Karpas-422 (cell line): ENCODE measurements around the gene TIMM23. TPM values are rescaled to one million over a fixed set of nuclear protein-coding genes. Genes with fewer than 3 reads are reported as not detected.

ENCODE experiments used
- DNase-seq: peaks from one replicate; pipeline ENCODE4 v3.0.0-alpha.2; 2015
- H2AFZ ChIP-seq: fragments of 200-600 bp; sonication (generic); 2 replicates; pipeline ENCODE4 v1.6.1; 2014; ENCODE audit warnings: antibody characterized with exemption, low read length, mixed read lengths
- H3K27ac ChIP-seq: fragments of 200-600 bp; sonication (generic); 2 replicates; pipeline ENCODE4 v1.5.1; 2014; ENCODE audit warnings: mild to moderate bottlenecking, low read length, moderate library complexity
- H3K27me3 ChIP-seq: fragments of 200-600 bp; sonication (generic); 2 replicates; pipeline ENCODE4 v1.6.1; 2014; ENCODE audit warnings: low read length, mixed read lengths
- H3K36me3 ChIP-seq: fragments of 200-600 bp; sonication (generic); 2 replicates; pipeline ENCODE4 v1.6.1; 2014; ENCODE audit warnings: low read length, mixed read lengths; ENCODE audit not compliant: insufficient read depth
- H3K4me1 ChIP-seq: fragments of 200-600 bp; sonication (generic); 2 replicates; pipeline ENCODE4 v1.6.1; 2014; ENCODE audit warnings: mild to moderate bottlenecking, low read length, mixed read lengths
- H3K4me2 ChIP-seq: fragments of 200-600 bp; sonication (generic); 2 replicates; pipeline ENCODE4 v1.6.1; 2014; ENCODE audit warnings: low read length, low read depth, mild to moderate bottlenecking; ENCODE audit not compliant: poor library complexity, severe bottlenecking
- H3K4me3 ChIP-seq: fragments of 200-600 bp; sonication (generic); 2 replicates; pipeline ENCODE4 v1.5.1; 2014; ENCODE audit warnings: mild to moderate bottlenecking, antibody characterized with exemption, low read length, mixed read lengths
- H3K79me2 ChIP-seq: fragments of 200-600 bp; sonication (generic); 2 replicates; pipeline ENCODE4 v1.6.1; 2014; ENCODE audit warnings: mild to moderate bottlenecking, low read length, mixed read lengths
- H3K9ac ChIP-seq: fragments of 200-600 bp; sonication (generic); 2 replicates; pipeline ENCODE4 v1.6.0; 2014; ENCODE audit warnings: low read length
- H3K9me2 ChIP-seq: fragments of 200-600 bp; sonication (generic), shearing (Covaris generic); replicated peaks from 2 replicates; pipeline ENCODE4 v1.6.0; 2014; ENCODE audit warnings: mild to moderate bottlenecking, low read length, moderate library complexity; ENCODE audit not compliant: insufficient read depth
- H3K9me3 ChIP-seq: fragments of 300-700, 200-600 bp; sonication (generic); 2 replicates; pipeline ENCODE4 v1.6.1; 2014; ENCODE audit warnings: low read length, mixed read lengths
- H4K20me1 ChIP-seq: fragments of 200-600 bp; sonication (generic); 2 replicates; pipeline ENCODE4 v1.6.1; 2014; ENCODE audit warnings: mild to moderate bottlenecking, antibody characterized with exemption, low read length, low read depth; ENCODE audit not compliant: insufficient read depth
- total RNA-seq: library from RNA; depleted of rRNA; stranded (reverse); fragments of >200 nt; shearing (Covaris generic); gene quantifications from 2 replicates; pipeline ENCODE4 v1.2.3, GENCODE V29; 2014; ENCODE audit warnings: low replicate concordance

The TIMM23 gene
- total RNA-seq, 1 experiment from 2014 or later, result 44.1 TPM

DNA sequence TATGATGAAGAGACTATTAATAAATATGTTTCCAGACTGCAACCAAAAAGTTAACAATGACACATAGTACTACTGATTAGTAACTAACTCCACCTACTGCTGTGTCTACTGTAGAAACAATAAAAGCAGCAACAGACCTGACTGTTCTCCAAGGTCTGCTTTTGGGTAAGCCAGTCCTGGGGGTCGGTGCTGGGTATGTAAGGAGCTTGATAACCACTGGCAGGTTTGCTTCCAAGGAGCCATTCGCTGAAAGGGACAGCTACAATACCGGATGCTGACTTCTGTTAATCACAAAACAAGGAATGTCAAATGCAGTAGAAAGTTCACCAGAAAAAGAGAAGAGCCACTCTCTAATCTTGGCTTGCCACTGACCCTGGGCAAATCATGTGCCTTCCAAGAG, 40.5 kb downstream of the TIMM23 start:
- no peaks in the 10 kb centered on the region for H3K27me3 ChIP-seq
- H3K4me2 ChIP-seq, result no peak overlapping the region
- H3K27ac ChIP-seq, result no peak overlapping the region
- peaks cover 70% of the 10 kb centered on the region for H3K36me3 ChIP-seq
- peaks cover 47% of the 10 kb centered on the region for H3K79me2 ChIP-seq
- no peak for DNase-seq
- no peaks in the 10 kb centered on the region for H3K9me2 ChIP-seq
- no peak overlapping the region for H3K4me3 ChIP-seq
- no peaks in the 10 kb centered on the region for H4K20me1 ChIP-seq
- peaks cover 3% of the 10 kb centered on the region; the same call in 1 of the 2 replicates for H3K4me1 ChIP-seq
- H3K9me3 ChIP-seq, result no peaks in the 10 kb centered on the region
- no peak overlapping the region for H3K9ac ChIP-seq
- H2AFZ ChIP-seq, result no peak overlapping the region

DNA sequence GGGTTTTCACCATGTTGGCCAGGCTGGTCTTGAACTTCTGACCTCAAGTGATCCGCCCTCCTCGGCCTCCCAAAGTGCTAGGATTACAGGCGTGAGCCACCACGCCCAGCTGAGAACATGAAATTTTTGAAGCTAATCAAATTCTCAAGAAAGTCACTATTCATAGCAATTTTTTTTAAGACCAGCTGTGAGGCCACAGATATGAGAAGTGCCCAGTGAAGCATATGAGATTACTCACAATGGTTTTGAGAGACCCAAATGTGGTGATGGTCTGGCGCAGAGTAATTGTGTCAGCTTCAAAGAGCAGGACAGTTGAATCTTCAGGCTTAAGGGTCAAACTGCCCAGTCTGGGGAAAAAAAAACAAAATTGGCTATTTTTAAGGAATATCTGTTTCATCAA, 41.9 kb downstream of the TIMM23 start:
- Histone ChIP-seq H2AFZ (no peak overlapping the region), H3K79me2 (peaks cover 55% of the 10 kb centered on the region), H3K9me2 (no peaks in the 10 kb centered on the region), H3K36me3 (peaks cover 57% of the 10 kb centered on the region; the same call in 1 of the 2 replicates), H3K27me3 (no peaks in the 10 kb centered on the region), H3K27ac (no peak overlapping the region), H3K4me2 (no peak overlapping the region), H3K9me3 (no peaks in the 10 kb centered on the region), H3K4me1 (peaks cover 11% of the 10 kb centered on the region), H3K4me3 (no peak overlapping the region), H3K9ac (no peak overlapping the region), H4K20me1 (peaks cover 2% of the 10 kb centered on the region)
- DNase-seq, result no peak

DNA sequence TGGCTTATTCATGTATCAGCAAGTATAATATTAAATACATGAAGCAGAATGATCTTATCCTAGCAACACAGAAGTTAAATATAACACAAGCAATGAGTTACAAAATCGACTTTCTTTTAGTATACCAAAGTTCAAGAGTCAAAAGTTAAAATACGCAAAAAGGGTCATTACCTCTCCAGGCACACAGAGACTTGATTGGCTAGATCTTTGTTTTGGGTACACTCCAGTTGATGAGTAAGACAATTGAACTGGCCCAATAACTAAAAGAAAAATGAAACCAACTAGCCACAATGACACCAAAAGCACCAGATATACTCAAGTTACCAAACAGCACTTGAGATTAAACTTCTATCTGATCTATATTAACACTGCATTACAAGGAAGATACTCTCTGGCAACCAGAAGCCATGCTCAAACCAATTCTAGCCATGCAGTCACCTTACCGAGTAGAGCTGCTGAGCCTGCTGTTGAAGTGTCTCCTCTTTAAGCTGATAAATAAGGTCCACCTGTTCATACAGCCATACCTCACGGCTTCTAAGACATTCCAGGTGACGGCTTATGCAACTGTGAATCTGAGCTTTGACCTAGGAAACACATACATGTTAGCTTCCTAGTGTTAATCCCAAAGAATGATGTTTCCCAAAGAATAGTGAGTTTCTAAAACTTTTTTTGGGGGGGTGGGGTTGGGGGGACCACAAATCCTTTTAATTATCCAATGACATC, 42.6 kb downstream of the TIMM23 start:
- peaks cover 51% of the 10 kb centered on the region; the same call in 1 of the 2 replicates for H3K36me3 ChIP-seq

DNA sequence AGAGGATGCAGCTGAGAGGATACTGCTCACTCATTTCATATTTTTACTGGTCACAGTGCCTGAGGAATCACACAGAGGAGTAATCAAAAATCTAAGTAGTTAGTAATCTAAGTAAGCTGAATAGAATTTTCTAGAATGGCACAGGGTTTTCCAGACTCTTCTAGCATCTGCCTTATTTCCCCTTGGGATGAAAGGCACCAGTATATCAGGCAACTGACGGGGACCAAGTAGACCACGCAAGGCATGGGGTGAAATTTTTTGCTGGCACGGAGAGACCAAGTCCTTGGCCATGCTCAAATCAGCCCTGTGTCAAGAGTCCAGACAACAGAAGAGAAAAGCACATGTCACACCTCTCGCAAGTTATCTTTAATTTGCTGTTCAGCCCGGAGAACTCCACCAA, 43.9 kb downstream of the TIMM23 start:
- Histone ChIP-seq H4K20me1 (peaks cover 8% of the 10 kb centered on the region), H3K9me3 (no peaks in the 10 kb centered on the region), H3K79me2 (peaks cover 75% of the 10 kb centered on the region), H3K4me2 (no peak overlapping the region), H3K36me3 (peaks cover 45% of the 10 kb centered on the region; the same call in 1 of the 2 replicates), H3K4me1 (peaks cover 28% of the 10 kb centered on the region), H3K27me3 (no peaks in the 10 kb centered on the region), H2AFZ (no peak overlapping the region), H3K27ac (no peak overlapping the region), H3K4me3 (no peak overlapping the region), H3K9me2 (no peaks in the 10 kb centered on the region), H3K9ac (no peak overlapping the region)
- DNase-seq, result no peak

More for the DNA sequence above, 42.6 kb downstream of the TIMM23 start:
- no peak overlapping the region for H3K4me2 ChIP-seq
- DNase-seq, result no peak
- peaks cover 8% of the 10 kb centered on the region for H4K20me1 ChIP-seq
- no peak overlapping the region for H3K9ac ChIP-seq
- H3K27ac ChIP-seq, result no peak overlapping the region
- no peak overlapping the region for H3K4me3 ChIP-seq
- peaks cover 61% of the 10 kb centered on the region for H3K79me2 ChIP-seq
- H2AFZ ChIP-seq, result no peak overlapping the region
- no peaks in the 10 kb centered on the region for H3K9me3 ChIP-seq
- H3K9me2 ChIP-seq, result no peaks in the 10 kb centered on the region
- no peaks in the 10 kb centered on the region for H3K27me3 ChIP-seq
- H3K4me1 ChIP-seq, result peaks cover 14% of the 10 kb centered on the region

DNA sequence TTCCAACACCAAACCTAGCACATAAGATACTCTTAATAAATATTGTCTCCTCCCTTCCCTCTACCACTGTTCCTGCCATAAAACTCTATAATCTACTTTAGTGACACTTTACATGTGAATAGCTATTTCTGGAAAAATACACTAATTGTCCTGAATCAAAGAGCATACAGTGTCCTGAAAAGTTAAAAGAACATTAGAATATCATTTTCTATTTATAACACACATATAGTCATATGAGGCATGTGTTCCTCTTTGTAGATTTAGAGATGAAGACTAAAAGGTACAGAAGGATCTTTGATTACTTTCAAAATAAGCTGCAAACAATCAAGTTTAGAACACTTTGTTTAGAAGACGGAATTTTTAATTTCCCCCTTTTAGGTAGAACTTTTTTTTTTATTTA, 44.5 kb downstream of the TIMM23 start:
- Histone ChIP-seq H3K4me1 (peaks cover 34% of the 10 kb centered on the region), H3K36me3 (peaks cover 45% of the 10 kb centered on the region; the same call in 1 of the 2 replicates), H3K9me2 (no peaks in the 10 kb centered on the region), H4K20me1 (peaks cover 8% of the 10 kb centered on the region), H3K9ac (no peak overlapping the region), H3K79me2 (peaks cover 79% of the 10 kb centered on the region), H2AFZ (no peak overlapping the region), H3K4me3 (no peak overlapping the region), H3K27me3 (no peaks in the 10 kb centered on the region), H3K9me3 (no peaks in the 10 kb centered on the region), H3K4me2 (no peak overlapping the region), H3K27ac (no peak overlapping the region)
- DNase-seq, result no peak

DNA sequence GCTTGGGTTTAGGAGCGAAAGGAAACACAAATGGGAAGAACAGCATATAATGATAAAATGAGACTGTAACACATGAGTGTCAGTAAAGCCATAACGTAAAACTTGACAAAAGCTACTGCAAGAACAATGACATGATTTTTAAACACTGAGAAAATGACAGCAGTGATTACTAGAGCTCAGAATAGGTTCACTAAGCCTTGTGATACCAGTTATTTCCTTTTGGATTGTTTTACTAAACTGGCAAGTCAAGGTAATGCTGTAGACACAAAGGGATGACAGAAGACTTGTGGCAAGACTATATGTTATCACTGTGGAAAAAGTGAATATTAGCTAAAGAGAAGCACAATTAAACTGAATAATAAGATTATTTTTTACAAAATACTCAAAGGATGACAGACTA, 45.4 kb downstream of the TIMM23 start:
- Histone ChIP-seq H3K4me2 (no peak overlapping the region), H4K20me1 (peaks cover 8% of the 10 kb centered on the region), H3K9me3 (no peaks in the 10 kb centered on the region), H3K4me3 (no peak overlapping the region), H2AFZ (no peak overlapping the region), H3K4me1 (peaks cover 37% of the 10 kb centered on the region), H3K27ac (no peak overlapping the region), H3K9ac (no peak overlapping the region), H3K9me2 (no peaks in the 10 kb centered on the region), H3K36me3 (peaks cover 40% of the 10 kb centered on the region; the same call in 1 of the 2 replicates), H3K27me3 (no peaks in the 10 kb centered on the region), H3K79me2 (peaks cover 84% of the 10 kb centered on the region)
- no peak for DNase-seq

DNA sequence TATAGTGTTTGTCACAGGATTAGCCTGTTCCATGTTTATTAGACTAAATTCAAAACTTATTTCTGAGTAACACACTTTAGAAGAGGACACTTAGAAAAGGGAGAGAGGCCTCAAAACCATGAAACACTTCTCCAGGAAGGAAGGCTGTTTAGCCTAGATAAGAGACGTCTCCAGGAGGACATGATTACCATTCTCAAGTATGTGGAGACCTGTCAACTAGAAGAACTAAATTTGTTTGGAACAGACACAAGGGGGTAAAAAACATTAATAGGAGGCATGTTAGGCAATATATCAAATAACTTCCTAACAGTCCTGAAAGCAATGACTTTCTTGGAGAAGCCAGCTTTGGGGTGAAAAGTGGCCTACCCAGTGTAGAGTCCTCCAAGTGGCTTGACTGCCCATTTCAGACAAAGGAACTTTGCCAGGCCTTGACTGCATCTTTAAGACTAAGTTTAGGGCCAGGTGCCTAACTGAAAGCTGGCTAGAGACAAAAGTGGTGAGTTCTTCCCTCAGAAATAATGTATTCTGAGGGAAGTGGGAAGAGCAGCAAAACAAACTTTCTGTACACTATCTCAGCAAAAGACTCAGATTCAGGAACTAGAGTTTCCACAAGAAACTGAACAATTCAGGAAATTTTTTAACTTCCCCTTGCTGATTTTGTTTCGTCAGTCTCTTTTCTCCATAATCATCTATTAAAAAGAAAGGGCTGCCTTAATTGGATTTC, 46.3 kb downstream of the TIMM23 start:
- Histone ChIP-seq H4K20me1 (peaks cover 8% of the 10 kb centered on the region), H3K27ac (peak overlapping the region; percentile 92), H3K79me2 (peaks cover 93% of the 10 kb centered on the region), H3K9me2 (no peaks in the 10 kb centered on the region), H3K4me1 (peaks cover 37% of the 10 kb centered on the region), H2AFZ (no peak overlapping the region), H3K27me3 (no peaks in the 10 kb centered on the region), H3K9me3 (no peaks in the 10 kb centered on the region), H3K9ac (peak overlapping the region; percentile 64), H3K4me2 (peak overlapping the region; percentile 71), H3K36me3 (peaks cover 34% of the 10 kb centered on the region; the same call in 1 of the 2 replicates), H3K4me3 (peak overlapping the region; percentile 60; the same call in 1 of the 2 replicates)
- no peak for DNase-seq

DNA sequence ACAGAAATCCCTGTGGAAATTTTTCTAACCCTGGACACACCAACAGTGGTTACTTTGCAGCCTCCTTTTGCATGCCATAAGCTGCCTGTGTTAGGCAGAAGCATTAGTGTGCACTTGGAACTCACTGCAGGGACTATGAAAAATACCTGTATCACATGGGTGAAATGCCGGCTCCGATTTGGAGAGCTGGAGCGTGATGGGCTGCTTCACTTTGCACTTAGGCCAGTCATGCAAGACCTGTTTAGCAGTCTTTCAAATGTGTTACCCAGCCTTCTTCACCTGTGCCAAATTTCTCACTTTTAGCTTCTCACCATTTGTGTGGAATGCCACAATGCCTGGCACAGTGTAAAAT, 46.9 kb downstream of the TIMM23 start:
- peak overlapping the region; percentile 64 for H3K9ac ChIP-seq
- no peaks in the 10 kb centered on the region for H3K27me3 ChIP-seq
- H2AFZ ChIP-seq, result no peak overlapping the region
- no peaks in the 10 kb centered on the region for H3K9me3 ChIP-seq
- H3K4me2 ChIP-seq, result peak overlapping the region; percentile 71
- no peak for DNase-seq
- H3K36me3 ChIP-seq, result peaks cover 30% of the 10 kb centered on the region; the same call in 1 of the 2 replicates
- peaks cover 99% of the 10 kb centered on the region for H3K79me2 ChIP-seq
- H3K9me2 ChIP-seq, result no peaks in the 10 kb centered on the region
- peak overlapping the region; percentile 92 for H3K27ac ChIP-seq
- peaks cover 37% of the 10 kb centered on the region for H3K4me1 ChIP-seq
- peaks cover 8% of the 10 kb centered on the region for H4K20me1 ChIP-seq
- H3K4me3 ChIP-seq, result peak overlapping the region; percentile 60
